ENCODE measurements around the gene CDK9.
A peak's percentile ranks its signal among the peaks of the same experiment; 100 is the strongest.
"Not testable (repeated sequence)": the region's sequence is repeated elsewhere in the genome, so short reads cannot be mapped to it uniquely, and the experiment has no call there.

CDK9 gene

GRCh38 chr9:127785933-127786772 is at the start of gene CDK9:
CDK9 (plus strand) TSS chr9:127786034; CDS start chr9:127786149, 115 bp downstream.
- DNase-seq: peak; percentile 97

GRCh38 chr9:127738666-127739065 is 47.2 kb upstream of the CDK9 start:
- no peak for DNase-seq

- DNase-seq: no peak
Measured at GRCh38 chr9:127739614-127740330, 46.1 kb upstream of the CDK9 start.

- DNase-seq: no peak
Measured at GRCh38 chr9:127741831-127742434, 43.9 kb upstream of the CDK9 start.

- no peak for DNase-seq
Measured at GRCh38 chr9:127742435-127743088, 43.3 kb upstream of the CDK9 start.

GRCh38 chr9:127744398-127745110 is 41.3 kb upstream of the CDK9 start:
- DNase-seq: no peak

GRCh38 chr9:127746959-127747569 is 38.8 kb upstream of the CDK9 start:
- no peak for DNase-seq

GRCh38 chr9:127749090-127749787 is 36.6 kb upstream of the CDK9 start:
- DNase-seq: no peak

- DNase-seq: no peak
Measured at GRCh38 chr9:127751269-127752054, 34.4 kb upstream of the CDK9 start.

GRCh38 chr9:127753148-127753547 is 32.7 kb upstream of the CDK9 start:
- DNase-seq: no peak

GRCh38 chr9:127753622-127754021 is 32.2 kb upstream of the CDK9 start:
- DNase-seq: no peak

GRCh38 chr9:127754099-127755060 is 31.5 kb upstream of the CDK9 start:
- DNase-seq: no peak

GRCh38 chr9:127755061-127756060 is 30.5 kb upstream of the CDK9 start:
- DNase-seq: no peak

GRCh38 chr9:127756233-127756632 is 29.6 kb upstream of the CDK9 start:
- no peak for DNase-seq

- not testable (repeated sequence) for DNase-seq
Measured at GRCh38 chr9:127756776-127757175, 29.1 kb upstream of the CDK9 start.

- no peak for DNase-seq
Measured at GRCh38 chr9:127758843-127759242, 27.0 kb upstream of the CDK9 start.

GRCh38 chr9:127761061-127761460 is 24.8 kb upstream of the CDK9 start:
- no peak for DNase-seq

GRCh38 chr9:127761491-127761956 is 24.3 kb upstream of the CDK9 start:
- DNase-seq: no peak

Measured in activated effector memory CD4-positive, alpha-beta T cell treated with anti-CD3 and anti-CD28 coated beads, Interleukin-2, amount 50 U/mL, for 16 hours (primary cell).